ENCODE data around the gene TAS2R5.
"Not testable (repeated sequence)": the region's sequence is repeated elsewhere in the genome, so short reads cannot be mapped to it uniquely, and the experiment has no call there.

The TAS2R5 gene

GRCh38 chr7:141789917-141790316, at the start of gene TAS2R5:
Gene TAS2R5 (plus strand): TSS chr7:141790217. CDS start chr7:141790362, 145 bp downstream.
- ATAC-seq (replicated peaks; ENCODE audit: extremely low read depth, poor library complexity, severe bottlenecking) = no peak
- no peaks in the 10 kb centered on the region for H3K27me3 Mint-ChIP-seq
- H3K27ac Mint-ChIP-seq (ENCODE audit: low read depth) = no peak within 1 kb of the TSS
- peaks cover 5% of the 10 kb centered on the region for H3K36me3 Mint-ChIP-seq (ENCODE audit: insufficient read depth)
- H3K4me1 Mint-ChIP-seq = no peaks in the 10 kb centered on the region
- no peak within 1 kb of the TSS for H3K4me3 Mint-ChIP-seq
- DNase-seq (ENCODE audit: low spot score in 2 of 2) = no peak
- H3K9me3 Mint-ChIP-seq = no peaks in the 10 kb centered on the region

DNA sequence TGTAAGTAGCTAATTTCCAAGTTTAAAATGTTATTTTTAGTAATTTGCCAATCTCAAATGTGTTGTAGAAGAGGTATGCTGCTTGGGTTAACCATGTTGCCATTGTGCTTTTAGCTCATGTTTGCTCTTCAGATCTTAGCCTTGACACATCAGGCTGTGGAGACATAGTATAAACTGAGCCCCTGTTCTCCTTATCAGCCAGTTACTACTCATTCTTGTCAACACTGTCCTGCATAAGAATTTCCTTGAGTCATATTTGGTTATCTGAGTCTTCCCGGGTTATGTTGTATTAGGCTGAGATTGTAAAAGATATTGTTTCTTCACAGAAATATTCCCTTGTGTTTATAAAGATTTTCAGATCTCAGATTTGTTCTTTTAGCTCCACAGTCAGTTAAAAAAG, 47.8 kb upstream of the TAS2R5 start:
- DNase-seq (ENCODE audit: low spot score in 2 of 2) (no peak), ATAC-seq (replicated peaks; ENCODE audit: extremely low read depth, poor library complexity, severe bottlenecking) (no peak)
- H3K27me3 Mint-ChIP-seq = no peaks in the 10 kb centered on the region
- peak overlapping the region; percentile 36 for H3K27ac Mint-ChIP-seq (ENCODE audit: low read depth)
- peaks cover 66% of the 10 kb centered on the region for H3K36me3 Mint-ChIP-seq (ENCODE audit: insufficient read depth)
- no peaks in the 10 kb centered on the region for H3K9me3 Mint-ChIP-seq
- no peak overlapping the region for H3K4me3 Mint-ChIP-seq
- H3K4me1 Mint-ChIP-seq = peaks cover 49% of the 10 kb centered on the region

- H3K4me1 Mint-ChIP-seq = peaks cover 32% of the 10 kb centered on the region
- H3K27ac Mint-ChIP-seq (ENCODE audit: low read depth) = no peak overlapping the region
- no peaks in the 10 kb centered on the region for H3K9me3 Mint-ChIP-seq
- no peaks in the 10 kb centered on the region for H3K27me3 Mint-ChIP-seq
- DNase-seq (ENCODE audit: low spot score in 2 of 2) (no peak), ATAC-seq (replicated peaks; ENCODE audit: extremely low read depth, poor library complexity, severe bottlenecking) (no peak)
- H3K36me3 Mint-ChIP-seq (ENCODE audit: insufficient read depth) = peaks cover 65% of the 10 kb centered on the region
- H3K4me3 Mint-ChIP-seq = no peak overlapping the region
Observed at GRCh38 chr7:141744131-141744530, 45.9 kb upstream of the TAS2R5 start.

DNA sequence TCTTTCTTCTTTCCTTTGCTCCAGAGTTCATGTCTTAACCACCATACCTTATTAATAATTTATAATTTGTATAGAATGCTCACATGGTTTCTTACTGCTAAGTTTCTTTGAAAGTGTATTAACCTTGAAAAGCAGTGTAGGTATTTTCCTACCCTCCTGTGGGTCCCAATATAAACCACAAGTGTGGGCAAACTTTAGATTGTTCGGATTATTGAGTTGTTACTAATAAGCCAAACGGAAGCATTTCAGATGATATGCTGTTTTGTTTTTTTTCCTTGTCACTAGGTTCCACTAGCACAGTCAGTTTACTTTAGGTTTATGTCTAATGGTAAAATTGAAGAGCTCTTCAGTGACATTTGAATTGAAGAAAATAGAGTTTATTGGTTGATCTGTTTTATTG, 41.6 kb upstream of the TAS2R5 start:
- Mint-ChIP-seq H3K4me1 (peaks cover 8% of the 10 kb centered on the region), H3K36me3 (ENCODE audit: insufficient read depth) (peaks cover 73% of the 10 kb centered on the region), H3K4me3 (no peak overlapping the region), H3K27ac (ENCODE audit: low read depth) (peak overlapping the region; percentile 22), H3K9me3 (peaks cover 7% of the 10 kb centered on the region), H3K27me3 (no peaks in the 10 kb centered on the region)
- ATAC-seq (replicated peaks; ENCODE audit: extremely low read depth, poor library complexity, severe bottlenecking) (no peak), DNase-seq (ENCODE audit: low spot score in 2 of 2) (no peak)

DNA sequence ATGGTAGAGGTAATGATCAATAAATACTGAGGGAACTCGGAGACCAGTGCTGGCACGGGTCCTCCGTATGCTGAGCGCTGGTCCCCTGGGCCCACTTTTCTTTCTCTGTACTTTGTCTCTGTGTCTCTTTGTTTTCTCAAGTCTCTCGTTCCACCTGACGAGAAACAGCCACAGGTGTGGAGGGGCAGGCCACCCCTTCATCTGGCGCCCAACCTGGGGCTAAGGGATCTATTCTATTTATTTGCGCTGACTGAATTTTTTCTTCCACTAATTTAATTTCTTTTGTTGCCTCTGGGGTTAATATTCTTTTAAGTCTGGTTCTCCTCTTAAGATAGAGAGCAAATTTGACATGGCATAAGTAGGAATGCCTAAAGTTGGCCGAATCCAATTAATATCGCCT, 38.1 kb upstream of the TAS2R5 start:
- peaks cover 20% of the 10 kb centered on the region for H3K4me1 Mint-ChIP-seq
- H3K27me3 Mint-ChIP-seq; H3K4me3 Mint-ChIP-seq; ATAC-seq (replicated peaks; ENCODE audit: extremely low read depth, poor library complexity, severe bottlenecking); H3K9me3 Mint-ChIP-seq; DNase-seq (ENCODE audit: low spot score in 2 of 2): not testable (repeated sequence)
- peak overlapping the region; percentile 69 for H3K27ac Mint-ChIP-seq (ENCODE audit: low read depth)
- H3K36me3 Mint-ChIP-seq (ENCODE audit: insufficient read depth) = peaks cover 59% of the 10 kb centered on the region

DNA sequence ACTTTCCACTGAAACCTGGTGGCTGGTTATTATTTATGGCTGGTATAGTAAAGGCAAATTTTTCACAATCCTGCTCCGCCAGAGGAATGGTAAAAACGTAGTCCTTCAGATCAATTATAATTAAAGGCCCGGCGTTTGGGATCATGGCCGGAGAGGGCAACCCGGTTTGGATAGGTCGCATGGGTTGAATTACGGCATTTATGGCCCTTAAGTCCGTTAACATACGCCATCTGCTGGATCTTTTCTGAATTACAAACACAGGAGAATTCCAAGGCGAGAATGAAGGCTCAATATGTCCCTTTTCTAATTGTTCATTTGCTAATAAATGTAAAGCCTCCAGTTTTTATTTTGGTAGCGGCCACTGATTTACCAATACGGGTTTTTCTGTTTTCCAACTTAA, 37.4 kb upstream of the TAS2R5 start:
- no peak overlapping the region for H3K4me3 Mint-ChIP-seq
- DNase-seq (ENCODE audit: low spot score in 2 of 2) (no peak), ATAC-seq (replicated peaks; ENCODE audit: extremely low read depth, poor library complexity, severe bottlenecking) (no peak)
- H3K27ac Mint-ChIP-seq (ENCODE audit: low read depth) = no peak overlapping the region
- H3K27me3 Mint-ChIP-seq = no peaks in the 10 kb centered on the region
- H3K9me3 Mint-ChIP-seq = peaks cover 7% of the 10 kb centered on the region
- peaks cover 62% of the 10 kb centered on the region for H3K36me3 Mint-ChIP-seq (ENCODE audit: insufficient read depth)
- peaks cover 20% of the 10 kb centered on the region for H3K4me1 Mint-ChIP-seq

DNA sequence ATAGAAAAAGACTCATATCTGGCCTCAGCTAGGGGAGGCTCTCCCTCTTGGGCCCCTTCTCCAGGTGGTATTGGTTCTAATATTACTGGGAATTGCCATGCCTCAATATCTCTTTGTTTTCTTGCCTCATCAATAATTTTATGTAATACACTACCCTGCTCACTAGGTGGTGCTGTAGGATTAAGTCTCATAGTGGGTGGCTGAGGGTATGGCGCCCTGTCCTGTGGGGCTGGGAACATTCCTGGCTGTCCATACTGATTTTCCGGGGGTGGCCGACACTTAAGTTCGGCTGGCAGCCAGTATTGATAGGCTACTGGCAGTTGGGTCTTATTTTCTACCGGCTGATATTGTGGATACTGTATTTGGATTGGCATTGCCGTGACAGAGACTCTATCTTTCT, 35.1 kb upstream of the TAS2R5 start:
- Mint-ChIP-seq H3K27me3 (no peaks in the 10 kb centered on the region), H3K36me3 (ENCODE audit: insufficient read depth) (peaks cover 58% of the 10 kb centered on the region), H3K9me3 (peaks cover 7% of the 10 kb centered on the region), H3K4me1 (peaks cover 20% of the 10 kb centered on the region), H3K27ac (ENCODE audit: low read depth) (no peak overlapping the region), H3K4me3 (no peak overlapping the region)
- no peak for ATAC-seq (replicated peaks; ENCODE audit: extremely low read depth, poor library complexity, severe bottlenecking)
- no peak for DNase-seq (ENCODE audit: low spot score in 2 of 2)

DNA sequence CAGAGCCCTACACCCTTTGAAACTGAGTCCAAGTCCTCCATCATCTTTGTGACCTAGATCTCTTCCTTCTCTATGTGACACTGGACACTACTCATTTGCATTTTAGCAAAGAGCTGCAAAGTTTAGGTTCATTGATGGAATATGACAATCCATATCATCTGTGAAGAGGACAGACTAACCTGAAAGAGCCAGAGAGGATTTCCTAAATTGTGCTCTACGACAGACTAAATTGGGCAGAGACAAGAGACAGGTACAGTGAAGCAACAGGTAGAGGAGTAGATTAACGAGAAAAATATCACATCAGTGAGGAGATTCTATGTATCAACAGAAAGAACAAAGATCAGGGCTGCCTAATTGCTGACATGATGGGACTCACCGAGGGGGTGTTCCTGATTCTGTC, 26.2 kb upstream of the TAS2R5 start, which contains the start of gene TAS2R3:
Gene TAS2R3, plus strand, starts transcription at position 301 of the 400 bp plus-strand sequence. Its CDS starts 62 bp downstream, at position 363.
- Mint-ChIP-seq H3K36me3 (ENCODE audit: insufficient read depth) (peaks cover 9% of the 10 kb centered on the region), H3K27ac (ENCODE audit: low read depth) (no peak within 1 kb of the TSS)

GRCh38 chr7:141770083-141770583, 19.9 kb upstream of the TAS2R5 start:
- not testable (repeated sequence) for H3K27me3 Mint-ChIP-seq; ATAC-seq (replicated peaks; ENCODE audit: extremely low read depth, poor library complexity, severe bottlenecking); DNase-seq (ENCODE audit: low spot score in 2 of 2); H3K27ac Mint-ChIP-seq (ENCODE audit: low read depth); H3K4me3 Mint-ChIP-seq; H3K36me3 Mint-ChIP-seq (ENCODE audit: insufficient read depth); H3K9me3 Mint-ChIP-seq
- peaks cover 27% of the 10 kb centered on the region for H3K4me1 Mint-ChIP-seq

More for the DNA sequence above, 26.2 kb upstream of the TAS2R5 start, which contains the start of gene TAS2R3:
- DNase-seq (ENCODE audit: low spot score in 2 of 2) (no peak), ATAC-seq (replicated peaks; ENCODE audit: extremely low read depth, poor library complexity, severe bottlenecking) (no peak)
- Mint-ChIP-seq H3K4me1 (peaks cover 16% of the 10 kb centered on the region), H3K9me3 (no peaks in the 10 kb centered on the region), H3K4me3 (no peak within 1 kb of the TSS), H3K27me3 (no peaks in the 10 kb centered on the region)

- Mint-ChIP-seq H3K9me3 (no peaks in the 10 kb centered on the region), H3K4me3 (no peak within 1 kb of the TSS), H3K36me3 (ENCODE audit: insufficient read depth) (peaks cover 14% of the 10 kb centered on the region), H3K27ac (ENCODE audit: low read depth) (no peak within 1 kb of the TSS), H3K4me1 (peaks cover 23% of the 10 kb centered on the region), H3K27me3 (no peaks in the 10 kb centered on the region)
- ATAC-seq (replicated peaks; ENCODE audit: extremely low read depth, poor library complexity, severe bottlenecking) = no peak
- DNase-seq (ENCODE audit: low spot score in 2 of 2) = no peak
Observed at GRCh38 chr7:141776374-141776773, 13.6 kb upstream of the TAS2R5 start, which contains the start of gene TAS2R4. Gene TAS2R4 (plus strand): TSS chr7:141776674. CDS start chr7:141778489, 1,815 bp downstream.

GRCh38 chr7:141785706-141786552, 4.1 kb upstream of the TAS2R5 start:
- ATAC-seq (replicated peaks; ENCODE audit: extremely low read depth, poor library complexity, severe bottlenecking) = peak; percentile 49
- H3K27me3 Mint-ChIP-seq = no peaks in the 10 kb centered on the region
- no peak overlapping the region for H3K27ac Mint-ChIP-seq (ENCODE audit: low read depth)
- H3K9me3 Mint-ChIP-seq = no peaks in the 10 kb centered on the region
- DNase-seq (ENCODE audit: low spot score in 2 of 2) = no peak
- H3K4me3 Mint-ChIP-seq = no peak overlapping the region
- no peaks in the 10 kb centered on the region for H3K4me1 Mint-ChIP-seq
- peaks cover 2% of the 10 kb centered on the region for H3K36me3 Mint-ChIP-seq (ENCODE audit: insufficient read depth)

GRCh38 chr7:141788296-141788695, 1.7 kb upstream of the TAS2R5 start:
- no peak for ATAC-seq (replicated peaks; ENCODE audit: extremely low read depth, poor library complexity, severe bottlenecking)
- Mint-ChIP-seq H3K27me3 (no peaks in the 10 kb centered on the region), H3K9me3 (no peaks in the 10 kb centered on the region), H3K4me1 (no peaks in the 10 kb centered on the region), H3K36me3 (ENCODE audit: insufficient read depth) (peaks cover 5% of the 10 kb centered on the region), H3K27ac (ENCODE audit: low read depth) (no peak overlapping the region), H3K4me3 (no peak overlapping the region)
- no peak for DNase-seq (ENCODE audit: low spot score in 2 of 2)

DNA sequence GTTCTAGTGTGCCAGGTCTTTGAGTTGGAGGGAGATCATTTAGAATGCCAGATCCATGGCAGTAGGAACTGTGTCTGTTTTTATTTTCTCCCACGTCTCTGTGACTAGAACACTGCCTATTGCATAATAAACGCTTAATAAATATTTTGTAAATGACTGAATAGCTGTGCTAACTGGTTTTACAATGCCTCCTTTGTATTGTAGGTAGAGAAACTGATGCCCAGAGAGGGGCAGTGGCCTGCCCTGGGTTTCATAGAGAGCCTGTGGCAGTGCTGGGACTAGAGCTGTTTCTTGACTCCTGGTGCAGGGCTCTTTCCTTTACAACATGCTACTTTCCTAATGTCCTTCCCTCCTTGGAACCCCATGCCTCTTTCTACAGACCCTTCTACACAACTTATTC, 2.5 kb downstream of the TAS2R5 start:
- ATAC-seq (replicated peaks; ENCODE audit: extremely low read depth, poor library complexity, severe bottlenecking) = no peak
- no peak overlapping the region for H3K27ac Mint-ChIP-seq (ENCODE audit: low read depth)

More for the DNA sequence above, 2.5 kb downstream of the TAS2R5 start:
- H3K4me1 Mint-ChIP-seq = no peaks in the 10 kb centered on the region
- H3K4me3 Mint-ChIP-seq = no peak overlapping the region
- no peak for DNase-seq (ENCODE audit: low spot score in 2 of 2)
- H3K27me3 Mint-ChIP-seq = no peaks in the 10 kb centered on the region
- H3K9me3 Mint-ChIP-seq = no peaks in the 10 kb centered on the region
- peaks cover 5% of the 10 kb centered on the region for H3K36me3 Mint-ChIP-seq (ENCODE audit: insufficient read depth)

All from central memory CD8-positive, alpha-beta T cell (primary cell).